ENCODE data around the gene WBP2.

DNA sequence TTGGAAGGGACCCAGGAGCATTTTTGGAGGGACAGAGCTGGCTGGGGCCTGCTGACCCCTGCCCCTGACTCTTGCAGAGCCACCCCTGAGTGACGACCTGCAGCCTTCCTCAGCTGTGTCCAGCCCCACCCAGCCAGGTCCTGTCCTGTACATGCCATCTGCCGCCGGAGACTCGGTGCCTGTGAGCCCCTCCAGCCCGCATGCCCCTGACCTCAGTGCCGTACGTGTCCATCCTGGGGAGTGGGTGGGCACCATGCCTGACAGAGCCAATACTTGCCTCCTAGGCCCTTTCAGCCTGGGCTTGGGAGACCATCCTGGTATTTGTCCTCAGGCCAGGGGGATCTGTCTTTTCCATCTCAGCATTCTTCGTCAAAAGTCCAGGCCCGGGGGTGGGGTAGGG is 38.4 kb downstream of the WBP2 start:
- TF ChIP-seq, protein P1, sequence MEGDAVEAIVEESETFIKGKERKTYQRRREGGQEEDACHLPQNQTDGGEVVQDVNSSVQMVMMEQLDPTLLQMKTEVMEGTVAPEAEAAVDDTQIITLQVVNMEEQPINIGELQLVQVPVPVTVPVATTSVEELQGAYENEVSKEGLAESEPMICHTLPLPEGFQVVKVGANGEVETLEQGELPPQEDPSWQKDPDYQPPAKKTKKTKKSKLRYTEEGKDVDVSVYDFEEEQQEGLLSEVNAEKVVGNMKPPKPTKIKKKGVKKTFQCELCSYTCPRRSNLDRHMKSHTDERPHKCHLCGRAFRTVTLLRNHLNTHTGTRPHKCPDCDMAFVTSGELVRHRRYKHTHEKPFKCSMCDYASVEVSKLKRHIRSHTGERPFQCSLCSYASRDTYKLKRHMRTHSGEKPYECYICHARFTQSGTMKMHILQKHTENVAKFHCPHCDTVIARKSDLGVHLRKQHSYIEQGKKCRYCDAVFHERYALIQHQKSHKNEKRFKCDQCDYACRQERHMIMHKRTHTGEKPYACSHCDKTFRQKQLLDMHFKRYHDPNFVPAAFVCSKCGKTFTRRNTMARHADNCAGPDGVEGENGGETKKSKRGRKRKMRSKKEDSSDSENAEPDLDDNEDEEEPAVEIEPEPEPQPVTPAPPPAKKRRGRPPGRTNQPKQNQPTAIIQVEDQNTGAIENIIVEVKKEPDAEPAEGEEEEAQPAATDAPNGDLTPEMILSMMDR (IDR thresholded peaks at IDR 0.05) = no peak
- TF ChIP-seq POLR2A (IDR thresholded peaks at IDR 0.05) = no peak
- TF ChIP-seq POLR2AphosphoS5 (IDR thresholded peaks at IDR 0.05) = no peak

All from prostate gland (tissue), 2 donors.